HG02973 (cell line): ENCODE measurements around the gene PLEKHA6.
"Not testable (repeated sequence)": the region's sequence is repeated elsewhere in the genome, so short reads cannot be mapped to it uniquely, and the experiment has no call there.

Experiments
- ATAC-seq: cut with Tn5 transposase; IDR thresholded peaks from one replicate; pipeline ENCODE4 v1.9.1; 2021; ENCODE audit warnings: moderate library complexity; ENCODE audit not compliant: unreplicated experiment

Gene PLEKHA6

DNA sequence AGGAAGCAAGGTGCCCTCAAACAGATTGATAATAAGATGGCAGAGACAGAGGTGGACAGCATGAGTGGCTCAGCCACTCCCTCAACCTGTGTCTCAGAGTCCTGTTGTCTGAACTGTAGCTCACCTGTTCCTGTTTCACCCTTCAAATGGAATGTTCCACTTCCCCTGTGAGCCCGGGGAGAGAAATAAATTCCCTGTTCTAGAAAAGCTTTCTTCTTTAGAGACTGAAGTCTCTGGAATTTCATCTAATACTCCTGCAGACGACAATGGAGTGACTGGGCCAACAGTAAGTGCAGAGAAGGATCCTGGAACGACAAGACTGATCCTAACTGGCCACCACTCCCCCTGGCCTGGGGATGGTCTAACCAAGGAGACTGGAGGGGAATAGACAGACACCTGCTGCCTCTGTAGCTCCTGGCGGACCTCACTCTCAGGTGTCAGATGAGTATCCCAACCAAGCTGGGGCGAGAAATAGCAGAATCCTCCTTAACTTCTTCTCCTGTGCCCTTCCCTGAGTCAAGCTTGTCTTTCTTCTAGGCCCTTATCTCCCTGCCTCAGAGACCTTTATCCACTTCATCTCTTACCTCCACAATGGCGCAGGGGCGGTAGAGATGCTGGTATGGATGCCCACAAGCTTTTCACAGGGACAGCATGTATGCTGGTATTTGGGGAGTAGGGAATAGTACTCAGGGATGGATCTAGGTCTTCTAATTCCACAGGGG is 45.4 kb downstream of the PLEKHA6 start:
- no peak for ATAC-seq

GRCh38 chr1:204313675-204314074 is 46.1 kb downstream of the PLEKHA6 start:
- no peak for ATAC-seq

DNA sequence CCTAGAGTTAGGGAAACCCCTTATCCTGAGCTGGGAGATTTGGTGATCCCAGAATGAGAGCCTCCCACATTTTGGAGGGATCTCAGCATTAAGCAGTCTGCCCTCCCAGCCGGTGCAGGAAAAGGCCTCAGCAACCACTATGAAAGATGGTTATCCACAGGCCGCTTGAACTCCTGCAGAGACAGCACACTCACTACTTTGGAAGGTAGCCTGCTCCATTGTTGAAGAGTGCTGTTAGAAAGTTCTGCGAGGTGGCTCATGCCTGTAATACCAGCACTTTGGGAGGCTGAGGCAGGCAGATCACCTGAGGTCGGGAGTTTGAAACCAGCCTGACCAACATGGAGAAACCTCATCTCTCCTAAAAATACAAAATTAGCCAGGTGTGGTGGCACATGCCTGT is 48.8 kb downstream of the PLEKHA6 start:
- not testable (repeated sequence) for ATAC-seq

DNA sequence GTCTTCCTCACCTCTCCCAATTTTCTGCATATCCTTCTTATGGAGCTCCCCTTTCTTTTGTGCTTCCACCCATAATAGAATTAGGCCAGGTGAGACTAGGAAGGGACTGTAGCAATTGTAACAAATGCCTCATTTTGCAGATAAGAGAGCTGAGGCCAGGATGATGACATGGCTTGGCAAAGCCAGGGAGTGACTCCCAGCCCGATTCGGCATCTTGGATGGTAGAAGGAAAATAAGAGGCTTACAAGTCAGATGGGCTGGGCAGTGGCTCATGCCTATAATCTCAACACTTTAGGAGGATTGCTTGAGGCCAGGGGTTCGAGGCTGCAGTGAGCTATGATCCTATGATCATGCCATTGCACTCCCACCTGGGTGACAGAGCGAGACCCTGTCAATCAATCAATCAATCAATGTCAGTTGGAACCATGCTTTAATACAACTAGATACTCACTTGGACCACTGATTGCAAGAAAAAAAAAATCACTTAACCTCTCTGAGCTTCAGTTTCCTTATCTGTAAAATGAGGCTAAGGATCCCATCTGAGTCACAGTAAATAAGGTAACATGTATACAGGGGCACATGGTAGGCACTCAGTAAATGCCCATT is 51.6 kb downstream of the PLEKHA6 start:
- ATAC-seq, result no peak

GRCh38 chr1:204307334-204307883 is 52.3 kb downstream of the PLEKHA6 start:
- no peak for ATAC-seq

DNA sequence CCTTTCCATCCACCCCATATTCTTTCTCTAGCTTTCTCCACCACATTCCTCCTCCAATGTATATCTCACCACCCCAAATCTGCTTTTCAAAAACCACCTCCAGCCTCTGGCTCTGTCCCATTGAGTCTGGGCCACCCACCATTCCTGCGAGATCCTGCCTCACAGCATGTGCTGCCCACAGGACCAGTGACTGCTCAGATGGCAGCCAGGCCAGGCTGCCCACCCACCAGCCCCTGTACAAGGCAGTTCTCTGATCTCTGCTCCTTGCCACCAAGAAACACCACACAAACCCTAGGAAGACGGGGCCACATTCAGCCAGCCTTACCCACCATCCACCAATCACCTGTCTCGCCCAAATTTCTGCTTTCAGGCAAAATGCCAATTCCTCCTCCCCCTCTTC is 53.7 kb downstream of the PLEKHA6 start:
- no peak for ATAC-seq

DNA sequence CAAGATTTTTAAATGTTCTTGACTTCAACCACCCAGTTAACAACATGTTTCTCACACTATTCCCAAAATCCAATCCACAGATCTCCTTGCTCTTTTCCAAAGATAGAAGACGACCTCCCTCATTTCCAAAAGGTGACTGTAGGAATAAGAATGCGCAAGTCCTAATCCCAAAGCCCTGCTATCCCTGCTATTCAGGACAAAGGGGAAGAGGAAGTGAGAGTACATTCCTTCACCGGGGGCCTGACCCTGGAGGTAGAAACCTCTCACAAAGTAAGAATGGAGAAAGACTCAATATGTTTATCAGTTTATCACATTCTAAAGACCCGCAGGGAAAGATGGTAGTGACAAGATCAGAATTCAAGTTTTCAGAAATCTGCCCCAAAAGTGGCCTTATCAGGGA is 55.7 kb downstream of the PLEKHA6 start:
- no peak for ATAC-seq

GRCh38 chr1:204302769-204303168 is 57.0 kb downstream of the PLEKHA6 start:
- no peak for ATAC-seq

GRCh38 chr1:204301171-204301957 is 58.4 kb downstream of the PLEKHA6 start:
- no peak for ATAC-seq

GRCh38 chr1:204299814-204300365 is 59.8 kb downstream of the PLEKHA6 start:
- ATAC-seq, result no peak

- no peak for ATAC-seq
Observed at GRCh38 chr1:204296431-204296988, 63.2 kb downstream of the PLEKHA6 start.

DNA sequence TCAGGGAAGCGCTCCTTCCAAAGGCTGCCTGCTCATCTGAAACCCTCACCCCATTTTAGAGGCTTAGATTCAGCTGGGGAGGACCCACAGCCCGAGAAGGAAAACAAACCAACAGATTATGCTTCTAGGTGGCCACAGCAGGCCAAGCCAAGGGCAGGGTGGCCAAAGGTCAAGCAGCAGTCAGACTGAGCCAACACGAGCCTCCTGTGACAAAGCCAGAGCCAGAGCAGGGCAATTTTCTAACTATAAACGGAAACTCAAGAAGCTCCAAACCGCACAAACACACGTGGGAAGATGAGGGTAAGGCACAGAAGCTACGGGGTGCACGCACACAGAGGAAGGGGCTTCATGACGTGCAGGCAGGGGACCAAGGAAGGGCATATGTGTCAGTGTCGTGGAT is 64.1 kb downstream of the PLEKHA6 start:
- no peak for ATAC-seq

- no peak for ATAC-seq
Observed at GRCh38 chr1:204294357-204294756, 65.4 kb downstream of the PLEKHA6 start.

DNA sequence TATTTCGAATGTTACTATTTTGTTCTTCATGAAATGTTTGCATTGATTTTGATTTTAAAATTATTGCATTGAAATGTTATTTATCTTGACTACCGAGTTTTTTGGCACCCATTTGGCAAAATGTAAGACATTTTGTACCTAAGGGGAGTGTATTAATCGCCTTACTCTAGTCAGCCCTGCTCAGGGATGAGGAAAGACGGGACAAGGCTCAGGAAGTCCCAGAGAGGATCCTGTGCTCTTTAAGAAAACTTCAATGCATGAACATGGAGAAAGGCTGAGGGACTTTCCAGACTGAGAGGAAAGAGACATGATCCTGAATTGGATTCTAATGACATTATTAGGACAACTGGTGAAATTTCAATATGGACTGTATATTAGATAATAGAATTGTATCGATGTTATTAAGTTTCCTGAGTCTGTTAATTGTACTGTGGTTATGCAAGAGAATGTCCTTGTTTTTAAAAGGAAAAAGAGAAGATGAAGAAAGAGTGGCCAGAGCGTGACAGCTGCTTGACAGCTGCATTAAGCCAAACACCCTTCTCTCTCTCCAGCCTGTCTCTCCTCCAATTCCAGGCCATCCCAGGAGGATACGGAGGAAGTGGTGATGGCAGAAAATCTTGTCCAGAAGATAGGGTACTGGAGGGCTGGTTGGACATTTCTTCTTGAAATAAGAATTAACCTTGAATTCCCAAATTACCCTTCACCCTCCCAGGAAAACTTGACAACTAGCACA is 66.0 kb downstream of the PLEKHA6 start:
- no peak for ATAC-seq

DNA sequence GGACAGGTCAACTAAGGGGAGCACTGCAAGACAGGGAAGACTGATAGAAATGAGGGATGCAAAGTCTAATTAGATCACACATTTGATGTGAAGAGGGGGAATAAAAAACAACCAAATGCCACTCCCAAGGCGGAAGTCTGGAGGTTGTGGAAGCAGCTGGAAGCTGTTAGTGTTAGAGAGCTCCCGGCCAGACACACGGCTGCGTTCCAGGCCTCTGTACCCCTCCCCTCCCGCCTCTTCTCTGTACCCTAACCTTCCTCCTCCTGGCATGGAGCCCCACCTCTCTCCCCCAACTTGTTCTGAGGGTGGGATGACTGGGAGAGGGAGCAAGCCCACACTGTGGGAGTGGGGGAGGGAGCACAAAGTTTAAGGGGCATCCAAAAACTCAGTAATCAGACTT is 67.0 kb downstream of the PLEKHA6 start:
- no peak for ATAC-seq

DNA sequence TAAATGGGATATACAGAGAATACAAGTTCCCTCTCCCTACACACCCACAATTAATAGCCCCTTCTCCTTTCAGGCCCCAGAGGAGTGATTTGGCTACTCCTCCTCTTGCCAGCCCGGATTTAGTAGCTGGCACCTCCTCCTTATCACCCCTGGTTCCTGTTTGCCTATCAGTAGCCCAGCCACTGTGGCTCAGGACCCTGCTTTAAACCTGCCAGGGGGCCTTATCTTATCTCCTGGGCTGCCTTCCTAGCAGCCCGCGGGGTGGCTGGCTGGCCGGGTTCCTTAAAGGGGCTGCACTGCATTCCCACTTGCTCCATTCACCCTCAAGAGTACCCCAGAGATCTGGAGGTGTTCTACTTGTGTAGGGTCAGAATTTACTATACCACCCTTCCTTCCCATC is 70.4 kb downstream of the PLEKHA6 start:
- no peak for ATAC-seq

GRCh38 chr1:204288021-204288588 is 71.6 kb downstream of the PLEKHA6 start:
- no peak for ATAC-seq

GRCh38 chr1:204287466-204287891 is 72.2 kb downstream of the PLEKHA6 start:
- no peak for ATAC-seq

- no peak for ATAC-seq
Observed at GRCh38 chr1:204286831-204287421, 72.8 kb downstream of the PLEKHA6 start.

DNA sequence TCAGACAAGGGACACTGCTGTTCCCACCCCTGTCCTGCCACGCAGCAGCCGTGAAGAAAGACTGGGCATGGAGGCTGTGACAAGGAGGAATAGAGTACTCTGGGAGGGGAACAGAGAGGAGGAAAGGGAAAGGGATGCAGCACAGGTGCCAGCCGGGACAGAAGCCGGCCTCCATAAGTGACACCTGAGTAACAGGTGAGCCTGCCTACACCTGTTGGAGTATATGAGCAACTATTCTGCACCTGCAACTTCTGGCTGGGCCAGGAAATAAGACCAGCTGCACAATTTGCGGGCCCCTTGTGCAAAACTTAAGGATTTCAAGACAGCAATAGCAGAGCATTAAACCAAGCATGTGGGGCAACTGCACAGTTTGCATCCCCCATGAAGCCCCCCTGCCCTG is 73.4 kb downstream of the PLEKHA6 start:
- ATAC-seq, result no peak
